Fibroblast of the conjunctiva (primary cell): ENCODE results near the gene UBLCP1.

Experiments used
- DNase-seq: peaks from one replicate; pipeline ENCODE4 v3.0.0-alpha.2; 2010; ENCODE audit warnings: low read depth

UBLCP1 gene

GRCh38 chr5:159313197-159313596 is 50.1 kb downstream of the UBLCP1 start:
- DNase-seq, result no peak

- DNase-seq, result peak; percentile 54
Measured at GRCh38 chr5:159316519-159317383, 53.7 kb downstream of the UBLCP1 start.

- no peak for DNase-seq
Measured at GRCh38 chr5:159317849-159318248, 54.8 kb downstream of the UBLCP1 start.

GRCh38 chr5:159318448-159318847 is 55.4 kb downstream of the UBLCP1 start:
- no peak for DNase-seq

- DNase-seq, result no peak
Measured at GRCh38 chr5:159319363-159319762, 56.3 kb downstream of the UBLCP1 start.

GRCh38 chr5:159319832-159320231 is 56.7 kb downstream of the UBLCP1 start:
- no peak for DNase-seq

- DNase-seq, result no peak
Measured at GRCh38 chr5:159322180-159322579, 59.1 kb downstream of the UBLCP1 start.

- peak; percentile 76 for DNase-seq
Measured at GRCh38 chr5:159324102-159324755, 61.1 kb downstream of the UBLCP1 start.

- DNase-seq, result no peak
Measured at GRCh38 chr5:159324986-159325385, 61.9 kb downstream of the UBLCP1 start.

GRCh38 chr5:159330131-159330800 is 67.2 kb downstream of the UBLCP1 start, which contains the start of gene IL12B:
Gene IL12B (minus strand): TSS chr5:159330487. CDS start chr5:159326782, 3,705 bp downstream.
- DNase-seq, result no peak

GRCh38 chr5:159331093-159331973 is 68.2 kb downstream of the UBLCP1 start:
- peak; percentile 35 for DNase-seq

GRCh38 chr5:159332800-159333544 is 69.9 kb downstream of the UBLCP1 start:
- DNase-seq, result no peak

- no peak for DNase-seq
Measured at GRCh38 chr5:159333545-159333925, 70.4 kb downstream of the UBLCP1 start.
